Amniotic stem cell (primary cell): Measurements from ENCODE around the gene AKAP13.
"Not testable (repeated sequence)": the region's sequence is repeated elsewhere in the genome, so short reads cannot be mapped to it uniquely, and the experiment has no call there.

Experiments used
- DNase-seq: peaks from one replicate; lab custom pipeline; 2025; lab: John Stamatoyannopoulos, UW

AKAP13 gene

GRCh38 chr15:85535533-85536330, 155.3 kb downstream of the AKAP13 start:
- not testable (repeated sequence) for DNase-seq

DNA sequence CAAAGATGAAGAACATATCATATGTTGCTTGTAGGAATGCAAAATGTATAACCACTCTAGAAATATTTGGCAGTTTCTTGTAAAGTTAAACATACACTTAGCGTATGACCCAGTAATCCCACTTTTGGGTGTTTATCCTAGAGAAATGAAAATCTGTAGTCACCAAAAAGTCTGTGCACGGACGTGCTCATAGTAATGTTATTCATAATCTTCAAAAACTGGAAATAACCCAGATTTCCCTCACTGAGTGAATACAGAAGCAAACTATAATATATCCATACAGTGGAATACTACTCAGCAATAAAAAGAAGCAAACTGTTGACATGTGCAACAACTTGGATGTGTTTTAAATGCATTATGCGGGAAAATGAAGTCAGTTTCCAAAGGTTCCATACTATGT, 155.9 kb downstream of the AKAP13 start:
- DNase-seq = no peak

GRCh38 chr15:85539491-85539890, 159.1 kb downstream of the AKAP13 start:
- DNase-seq = no peak

DNA sequence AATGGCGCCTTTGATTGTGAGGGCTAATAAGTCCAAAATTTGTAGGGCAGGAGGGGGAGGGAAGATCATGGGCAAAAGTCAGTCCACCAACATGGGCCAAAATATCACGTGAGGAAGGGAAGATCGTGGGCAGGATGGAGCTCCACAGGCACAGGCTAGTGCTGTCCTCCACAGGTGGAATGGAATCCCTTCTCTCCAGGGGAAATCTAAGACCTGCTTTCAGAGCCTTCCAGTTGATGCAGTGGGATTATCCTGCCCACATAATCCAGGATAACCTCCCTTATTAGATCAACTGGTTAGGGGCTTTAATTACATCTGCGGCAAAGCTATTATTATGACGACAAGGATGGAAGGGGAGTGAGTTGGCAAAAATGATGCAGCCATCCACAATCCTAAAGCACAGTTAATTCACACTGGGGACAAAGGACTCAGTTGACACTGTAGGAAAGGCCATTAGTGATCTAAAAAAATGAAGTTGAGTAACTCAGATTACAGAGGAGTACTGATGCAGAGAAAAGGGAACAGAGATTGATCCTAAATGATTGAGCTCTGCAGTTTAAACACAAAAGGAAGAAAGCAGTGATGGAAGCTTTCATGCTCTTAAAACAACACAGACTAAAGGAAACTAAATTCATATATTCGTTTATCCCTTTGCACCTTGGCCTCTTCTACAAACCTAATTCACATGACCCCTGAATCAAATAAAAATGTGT, 159.8 kb downstream of the AKAP13 start:
- no peak for DNase-seq

DNA sequence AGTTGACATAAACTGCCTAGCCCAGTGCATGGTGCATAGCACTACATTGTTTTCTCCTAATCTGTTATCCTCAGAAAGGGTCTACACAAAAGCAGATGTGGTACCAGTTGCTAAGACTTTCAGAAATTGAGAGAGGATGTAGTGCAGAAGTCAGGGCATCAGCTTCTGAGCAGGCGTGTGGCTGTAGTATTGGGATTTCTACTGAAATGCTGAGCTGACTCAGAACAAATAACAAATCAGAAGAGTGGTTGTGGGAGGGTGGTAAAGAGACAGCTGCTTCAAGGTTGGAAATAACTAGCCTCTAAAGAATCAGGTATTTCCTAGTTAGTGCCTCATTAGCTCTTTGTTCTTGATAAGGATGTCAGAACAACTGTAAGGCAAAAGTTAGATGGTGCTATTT, 161.3 kb downstream of the AKAP13 start:
- no peak for DNase-seq

- no peak for DNase-seq
These were observed 162.1 kb downstream of the AKAP13 start for GRCh38 chr15:85542488-85542887.

DNA sequence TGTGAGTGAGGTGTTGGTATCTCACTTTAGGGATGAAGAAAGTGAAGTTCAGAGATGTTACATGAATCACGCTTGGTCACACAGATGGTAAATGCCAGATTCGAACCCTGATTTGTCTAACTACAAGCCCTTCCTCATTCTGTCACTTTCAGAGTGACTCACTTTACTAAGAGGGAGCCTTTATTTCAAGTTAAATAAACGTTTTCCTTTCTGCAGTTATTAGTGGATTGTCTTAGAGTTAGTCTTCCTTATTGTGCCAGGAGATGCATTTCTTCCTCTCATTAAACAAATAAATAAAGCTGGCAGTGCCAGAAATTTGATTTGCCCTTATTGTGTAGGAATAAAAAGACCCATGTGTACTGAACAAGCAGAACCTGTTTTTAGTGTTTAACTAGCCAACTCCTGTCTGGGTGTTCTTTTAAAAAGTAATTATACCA, 162.5 kb downstream of the AKAP13 start:
- no peak for DNase-seq

- DNase-seq = no peak
These were observed 163.3 kb downstream of the AKAP13 start for GRCh38 chr15:85543741-85544155.

DNA sequence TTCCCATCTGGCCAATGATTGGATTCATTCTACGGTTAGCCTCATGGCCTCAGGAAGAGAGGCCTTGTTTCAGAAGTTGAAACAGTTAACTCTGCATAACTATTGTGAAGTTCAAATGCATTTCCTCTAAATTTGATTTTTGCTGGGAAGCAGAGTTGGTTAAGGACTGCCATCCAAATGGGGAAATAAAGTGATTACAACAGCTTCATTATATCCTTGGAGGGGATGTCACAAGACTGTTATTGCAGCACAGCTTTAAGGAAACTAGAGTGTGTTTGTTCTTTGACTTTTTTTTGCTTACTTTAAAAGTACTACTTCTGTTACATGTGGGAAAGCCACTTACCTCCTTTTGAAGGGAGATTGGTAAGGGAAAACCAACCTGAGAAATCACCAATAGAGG, 164.8 kb downstream of the AKAP13 start:
- no peak for DNase-seq

GRCh38 chr15:85545752-85546151, 165.3 kb downstream of the AKAP13 start:
- DNase-seq = no peak

DNA sequence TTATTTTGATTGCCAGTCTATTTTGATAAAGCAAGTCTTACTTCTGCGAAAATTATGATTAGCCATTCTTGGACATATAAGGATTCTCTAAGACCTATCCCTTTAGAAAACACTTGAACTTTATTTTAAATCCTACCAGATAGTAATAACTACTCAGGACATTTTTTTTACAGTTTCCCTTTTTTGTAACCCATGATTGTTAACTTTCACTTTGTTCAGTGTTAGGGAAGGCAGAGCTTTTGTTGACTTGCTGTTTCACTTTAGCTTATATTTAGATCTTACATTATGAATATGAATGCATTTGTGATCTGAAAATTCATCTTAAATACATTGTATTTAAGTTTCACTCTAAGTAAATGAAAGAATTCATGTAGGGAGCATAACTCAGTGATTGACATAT, 167.0 kb downstream of the AKAP13 start:
- no peak for DNase-seq

GRCh38 chr15:85550283-85550682, 169.9 kb downstream of the AKAP13 start:
- DNase-seq = no peak

DNA sequence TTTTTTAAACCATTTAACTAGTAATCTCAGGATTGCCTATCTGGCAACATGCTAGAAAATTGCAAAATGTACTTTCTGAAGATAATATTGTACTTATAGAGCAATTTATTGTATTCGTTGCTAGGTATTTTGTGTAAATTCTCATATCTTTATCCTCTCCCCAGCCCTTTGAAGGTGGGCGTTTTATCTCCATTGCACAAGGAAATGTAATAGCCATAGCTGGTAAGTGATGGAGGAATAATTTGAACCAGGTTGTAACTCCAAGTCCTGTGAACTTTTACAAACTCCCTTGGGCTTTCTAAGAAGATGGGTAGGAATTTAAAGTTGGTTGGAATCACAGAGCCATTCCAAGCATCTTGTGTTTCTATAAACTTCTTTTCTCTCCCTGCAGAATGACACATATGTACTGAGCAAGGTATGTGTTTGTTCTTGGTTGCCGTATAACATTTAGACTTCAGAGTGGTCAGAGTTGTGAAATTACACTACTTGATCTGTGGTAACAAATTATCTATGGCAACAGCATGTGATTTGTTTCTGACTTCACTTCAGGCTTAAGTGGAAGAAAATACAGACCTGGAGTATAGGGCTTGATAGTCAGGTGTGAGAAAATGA, 170.9 kb downstream of the AKAP13 start:
- DNase-seq = no peak

DNA sequence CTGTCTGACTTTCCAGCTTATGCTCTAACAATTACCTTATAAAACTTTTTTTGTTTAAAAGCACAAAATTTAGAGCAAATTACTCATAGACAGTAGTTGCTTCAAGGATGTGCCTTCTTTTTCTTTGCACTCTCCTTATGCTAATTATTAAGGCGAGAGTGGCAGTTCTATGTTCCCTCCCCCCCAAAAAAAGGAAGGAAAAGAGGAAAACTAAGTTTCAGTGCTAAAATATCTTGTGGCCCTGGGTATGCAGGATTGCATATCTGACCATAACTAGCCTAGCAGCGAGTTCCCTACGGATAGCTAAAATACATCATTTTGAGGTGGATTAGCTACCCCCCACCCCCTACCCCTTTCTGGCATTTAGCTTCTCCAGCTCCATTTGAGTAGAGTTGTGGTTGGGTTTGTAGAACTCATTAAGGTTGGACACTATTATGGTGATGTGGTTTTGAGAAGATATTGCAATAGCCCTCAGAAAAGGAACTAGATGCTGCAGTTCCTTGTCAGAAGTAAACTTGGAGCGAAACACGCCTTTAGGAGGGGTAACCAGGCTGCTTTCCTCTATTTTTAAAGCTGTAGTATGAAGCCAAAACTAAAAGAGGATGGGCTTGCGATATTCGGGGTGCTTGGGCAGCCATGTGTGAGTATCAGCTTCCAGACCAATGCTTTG, 174.6 kb downstream of the AKAP13 start:
- no peak for DNase-seq

DNA sequence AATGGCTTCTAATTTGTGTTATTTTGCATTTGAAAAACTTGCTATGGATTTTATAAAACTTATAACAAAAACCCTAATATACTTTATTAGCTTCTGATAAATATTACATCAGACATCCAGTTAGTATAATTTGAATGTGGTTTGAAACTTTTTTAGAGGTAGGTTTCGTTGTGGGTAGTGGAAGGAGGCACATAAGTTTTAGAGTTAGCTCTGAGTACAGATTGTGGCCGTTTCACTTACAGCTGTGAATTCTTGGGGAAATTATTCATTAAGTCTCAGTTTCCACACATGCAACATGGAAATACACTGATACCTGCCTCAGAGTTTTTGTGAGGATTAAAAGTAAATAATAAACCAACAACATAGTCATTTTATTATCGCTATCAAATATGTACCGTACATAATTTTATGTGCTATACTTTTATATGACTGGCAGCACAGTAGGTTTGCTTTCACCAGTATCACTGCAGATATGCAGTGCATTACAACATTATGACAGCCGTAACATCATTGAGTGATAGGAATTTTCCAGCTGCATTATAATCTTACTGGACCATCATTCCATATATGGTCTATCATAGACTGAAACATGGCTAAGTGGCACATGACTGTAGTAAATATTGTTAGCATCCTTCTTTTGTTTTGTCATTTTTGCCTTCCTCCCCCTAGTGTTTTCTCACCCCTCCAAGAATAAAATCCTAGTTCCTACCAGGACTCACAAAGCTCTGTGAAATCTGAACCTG, 175.6 kb downstream of the AKAP13 start:
- no peak for DNase-seq

GRCh38 chr15:85556618-85556895, 176.2 kb downstream of the AKAP13 start:
- no peak for DNase-seq

DNA sequence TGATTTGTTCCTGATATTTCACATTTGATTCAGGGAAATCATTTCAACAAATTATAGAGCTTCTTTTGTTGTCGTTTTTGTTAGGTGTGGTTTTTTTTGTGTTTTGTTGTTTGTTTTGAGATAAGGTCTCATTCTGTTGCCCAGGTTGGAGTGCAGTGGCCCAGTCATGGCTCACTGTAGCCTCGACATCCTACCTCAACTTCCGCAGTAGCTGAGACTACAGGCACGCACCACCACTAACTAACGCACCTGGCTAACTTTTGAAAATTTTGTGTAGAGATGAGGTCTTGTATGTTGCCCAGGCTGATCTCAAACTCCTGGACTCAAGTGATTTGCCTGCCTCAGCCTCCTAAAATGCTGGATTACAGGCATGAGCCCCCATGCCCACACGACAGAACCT, 177.0 kb downstream of the AKAP13 start:
- no peak for DNase-seq

DNA sequence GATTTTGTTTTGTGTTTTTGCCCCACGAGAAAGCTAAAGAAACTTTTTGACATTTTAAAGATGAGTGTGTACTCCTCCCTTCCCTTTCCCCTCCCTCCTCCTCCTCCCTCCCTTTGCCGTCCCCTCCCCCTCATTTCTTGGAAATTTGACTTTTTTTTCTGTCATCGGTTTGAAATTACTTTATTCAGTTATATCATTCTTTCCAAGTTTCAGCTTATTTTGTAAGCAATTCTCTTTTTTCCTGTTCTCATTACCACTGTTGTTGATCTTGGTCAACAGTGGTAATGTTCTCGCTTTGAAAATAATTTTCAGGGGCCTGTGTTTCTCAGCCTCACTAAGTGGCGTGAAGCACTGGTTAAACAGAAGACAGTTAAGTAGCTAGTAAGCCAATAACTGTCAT, 178.4 kb downstream of the AKAP13 start:
- no peak for DNase-seq

- no peak for DNase-seq
These were observed 179.1 kb downstream of the AKAP13 start for GRCh38 chr15:85559530-85559929.

DNA sequence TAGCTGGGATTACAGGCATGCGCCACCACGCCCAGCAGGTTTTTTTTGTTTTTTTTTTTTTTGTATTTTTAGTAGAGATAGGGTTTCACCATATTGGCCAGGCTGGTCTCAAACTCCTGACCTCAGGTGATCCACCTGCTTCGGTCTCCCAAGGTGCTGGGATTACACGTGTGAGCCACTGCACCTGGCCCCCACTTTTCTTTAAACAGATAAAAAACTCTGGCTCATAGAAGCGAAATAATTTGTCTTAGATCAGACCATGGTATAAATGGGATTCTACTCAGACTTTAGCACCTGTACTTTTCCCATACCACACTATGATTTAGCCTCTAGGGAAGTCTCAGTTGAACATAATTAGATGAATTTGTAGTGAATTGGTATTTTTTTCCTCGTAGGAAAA, 182.4 kb downstream of the AKAP13 start:
- no peak for DNase-seq

GRCh38 chr15:85563328-85563727, 182.9 kb downstream of the AKAP13 start:
- DNase-seq = no peak

- no peak for DNase-seq
These were observed 183.3 kb downstream of the AKAP13 start for GRCh38 chr15:85563731-85564130.
